Raji (cell line): ENCODE results near the gene ERF.

ENCODE experiments used
- POLR2A ChIP-seq: IDR thresholded peaks from 2 replicates; pipeline ENCODE4 v1.6.1; 2011; ENCODE audit warnings: low read depth, low read length, control low read depth; ENCODE audit not compliant: insufficient read depth

ERF gene

GRCh38 chr19:42204664-42205063 lies 50.3 kb downstream of the ERF start:
- TF ChIP-seq POLR2A, result no peak

- TF ChIP-seq POLR2A, result no peak
These were observed 51.2 kb downstream of the ERF start for GRCh38 chr19:42203700-42204099.

- TF ChIP-seq POLR2A, result no peak
These were observed 52.5 kb downstream of the ERF start for GRCh38 chr19:42202290-42202880.

- TF ChIP-seq POLR2A, result no peak
These were observed 53.2 kb downstream of the ERF start for GRCh38 chr19:42201489-42202289.

GRCh38 chr19:42200116-42200715 lies 54.7 kb downstream of the ERF start:
- no peak for TF ChIP-seq POLR2A

- TF ChIP-seq POLR2A, result no peak
These were observed 55.4 kb downstream of the ERF start for GRCh38 chr19:42199440-42200115.

GRCh38 chr19:42198676-42199439 lies 56.1 kb downstream of the ERF start:
- no peak for TF ChIP-seq POLR2A
